Measurements from ENCODE around the gene RNF5.

The RNF5 gene

DNA sequence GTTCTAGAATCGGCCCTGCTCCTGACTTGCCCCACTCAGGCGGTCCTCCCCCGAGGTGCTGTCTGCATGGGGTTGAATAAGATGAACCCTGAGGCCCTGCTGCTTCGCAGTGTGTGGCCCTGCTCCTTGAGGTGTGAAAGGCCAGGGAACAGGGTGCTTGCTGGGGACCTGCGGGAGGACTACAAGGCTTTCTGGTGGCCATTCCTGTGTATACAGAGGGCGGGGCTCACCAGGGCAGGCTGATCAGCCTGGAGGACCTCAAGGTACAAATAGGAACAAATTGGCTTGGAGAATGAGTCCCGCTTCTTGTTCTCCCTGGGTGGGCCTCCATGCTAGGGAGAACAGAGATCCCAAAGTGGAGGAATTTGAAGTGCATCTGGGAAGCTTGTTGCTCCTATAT lies 40.0 kb downstream of the RNF5 start:
- no peak for TF ChIP-seq YY1 (IDR thresholded peaks at IDR 0.05; ENCODE audit: low read depth)
- TF ChIP-seq CEBPB (IDR thresholded peaks at IDR 0.05) = no peak
- no peak for TF ChIP-seq EGR1 (IDR thresholded peaks at IDR 0.05)
- TF ChIP-seq, protein P1, sequence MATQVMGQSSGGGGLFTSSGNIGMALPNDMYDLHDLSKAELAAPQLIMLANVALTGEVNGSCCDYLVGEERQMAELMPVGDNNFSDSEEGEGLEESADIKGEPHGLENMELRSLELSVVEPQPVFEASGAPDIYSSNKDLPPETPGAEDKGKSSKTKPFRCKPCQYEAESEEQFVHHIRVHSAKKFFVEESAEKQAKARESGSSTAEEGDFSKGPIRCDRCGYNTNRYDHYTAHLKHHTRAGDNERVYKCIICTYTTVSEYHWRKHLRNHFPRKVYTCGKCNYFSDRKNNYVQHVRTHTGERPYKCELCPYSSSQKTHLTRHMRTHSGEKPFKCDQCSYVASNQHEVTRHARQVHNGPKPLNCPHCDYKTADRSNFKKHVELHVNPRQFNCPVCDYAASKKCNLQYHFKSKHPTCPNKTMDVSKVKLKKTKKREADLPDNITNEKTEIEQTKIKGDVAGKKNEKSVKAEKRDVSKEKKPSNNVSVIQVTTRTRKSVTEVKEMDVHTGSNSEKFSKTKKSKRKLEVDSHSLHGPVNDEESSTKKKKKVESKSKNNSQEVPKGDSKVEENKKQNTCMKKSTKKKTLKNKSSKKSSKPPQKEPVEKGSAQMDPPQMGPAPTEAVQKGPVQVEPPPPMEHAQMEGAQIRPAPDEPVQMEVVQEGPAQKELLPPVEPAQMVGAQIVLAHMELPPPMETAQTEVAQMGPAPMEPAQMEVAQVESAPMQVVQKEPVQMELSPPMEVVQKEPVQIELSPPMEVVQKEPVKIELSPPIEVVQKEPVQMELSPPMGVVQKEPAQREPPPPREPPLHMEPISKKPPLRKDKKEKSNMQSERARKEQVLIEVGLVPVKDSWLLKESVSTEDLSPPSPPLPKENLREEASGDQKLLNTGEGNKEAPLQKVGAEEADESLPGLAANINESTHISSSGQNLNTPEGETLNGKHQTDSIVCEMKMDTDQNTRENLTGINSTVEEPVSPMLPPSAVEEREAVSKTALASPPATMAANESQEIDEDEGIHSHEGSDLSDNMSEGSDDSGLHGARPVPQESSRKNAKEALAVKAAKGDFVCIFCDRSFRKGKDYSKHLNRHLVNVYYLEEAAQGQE (IDR thresholded peaks at IDR 0.05; ENCODE audit: low read depth) = no peak
- TF ChIP-seq TEAD4 (IDR thresholded peaks at IDR 0.05) = no peak
- no peak for TF ChIP-seq EP300 (IDR thresholded peaks at IDR 0.05; ENCODE audit: borderline replicate concordance)
- no peak for TF ChIP-seq CREB1 (IDR thresholded peaks at IDR 0.05; ENCODE audit: low read depth)
- TF ChIP-seq, protein P2, sequence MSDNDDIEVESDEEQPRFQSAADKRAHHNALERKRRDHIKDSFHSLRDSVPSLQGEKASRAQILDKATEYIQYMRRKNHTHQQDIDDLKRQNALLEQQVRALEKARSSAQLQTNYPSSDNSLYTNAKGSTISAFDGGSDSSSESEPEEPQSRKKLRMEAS (IDR thresholded peaks at IDR 0.05) = no peak; the same call in 1 of the 2 replicates
- TF ChIP-seq RAD21 (IDR thresholded peaks at IDR 0.05; ENCODE audit: low read depth) = no peak
- no peak for TF ChIP-seq TAF1 (IDR thresholded peaks at IDR 0.05; ENCODE audit: low read depth)
- no peak for TF ChIP-seq TCF12 (IDR thresholded peaks at IDR 0.05; ENCODE audit: low read depth)
- no peak for TF ChIP-seq ZBTB7A (IDR thresholded peaks at IDR 0.05; ENCODE audit: low read depth)
- TF ChIP-seq, protein P3, sequence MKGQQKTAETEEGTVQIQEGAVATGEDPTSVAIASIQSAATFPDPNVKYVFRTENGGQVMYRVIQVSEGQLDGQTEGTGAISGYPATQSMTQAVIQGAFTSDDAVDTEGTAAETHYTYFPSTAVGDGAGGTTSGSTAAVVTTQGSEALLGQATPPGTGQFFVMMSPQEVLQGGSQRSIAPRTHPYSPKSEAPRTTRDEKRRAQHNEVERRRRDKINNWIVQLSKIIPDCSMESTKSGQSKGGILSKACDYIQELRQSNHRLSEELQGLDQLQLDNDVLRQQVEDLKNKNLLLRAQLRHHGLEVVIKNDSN (IDR thresholded peaks at IDR 0.05) = no peak
- TF ChIP-seq FOXM1 (IDR thresholded peaks at IDR 0.05; ENCODE audit: borderline replicate concordance, low read depth) = no peak
- TF ChIP-seq NFIC (IDR thresholded peaks at IDR 0.05) = no peak

DNA sequence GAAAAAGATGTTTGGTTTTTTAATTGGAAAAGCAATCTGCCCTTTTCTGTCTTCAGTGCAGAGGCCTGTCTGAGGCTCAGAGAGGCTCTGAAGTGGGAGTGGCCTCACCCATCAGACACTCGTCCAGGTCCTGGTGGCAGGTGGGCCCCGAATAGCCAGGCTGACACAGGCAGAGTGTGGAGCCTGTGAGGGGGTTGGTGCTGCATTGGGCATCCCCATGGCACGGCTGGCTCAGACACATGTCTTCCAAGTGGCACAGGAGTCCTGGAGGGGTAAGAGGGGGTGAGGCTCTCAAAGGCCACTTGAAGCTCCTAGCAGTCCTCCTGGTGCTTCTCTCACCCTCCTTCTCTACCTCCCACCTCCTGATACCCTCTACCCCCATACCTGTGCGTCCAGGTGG lies 41.8 kb downstream of the RNF5 start:
- TF ChIP-seq, protein P3 (IDR thresholded peaks at IDR 0.05) = no peak
- TF ChIP-seq RAD21 (IDR thresholded peaks at IDR 0.05; ENCODE audit: low read depth) (no peak), ZBTB7A (IDR thresholded peaks at IDR 0.05; ENCODE audit: low read depth) (no peak), CEBPB (IDR thresholded peaks at IDR 0.05) (no peak), YY1 (IDR thresholded peaks at IDR 0.05; ENCODE audit: low read depth) (no peak), TEAD4 (IDR thresholded peaks at IDR 0.05) (no peak), CREB1 (IDR thresholded peaks at IDR 0.05; ENCODE audit: low read depth) (no peak), NFIC (IDR thresholded peaks at IDR 0.05) (no peak), EGR1 (IDR thresholded peaks at IDR 0.05) (no peak)
- TF ChIP-seq, protein P2 (IDR thresholded peaks at IDR 0.05) = no peak

DNA sequence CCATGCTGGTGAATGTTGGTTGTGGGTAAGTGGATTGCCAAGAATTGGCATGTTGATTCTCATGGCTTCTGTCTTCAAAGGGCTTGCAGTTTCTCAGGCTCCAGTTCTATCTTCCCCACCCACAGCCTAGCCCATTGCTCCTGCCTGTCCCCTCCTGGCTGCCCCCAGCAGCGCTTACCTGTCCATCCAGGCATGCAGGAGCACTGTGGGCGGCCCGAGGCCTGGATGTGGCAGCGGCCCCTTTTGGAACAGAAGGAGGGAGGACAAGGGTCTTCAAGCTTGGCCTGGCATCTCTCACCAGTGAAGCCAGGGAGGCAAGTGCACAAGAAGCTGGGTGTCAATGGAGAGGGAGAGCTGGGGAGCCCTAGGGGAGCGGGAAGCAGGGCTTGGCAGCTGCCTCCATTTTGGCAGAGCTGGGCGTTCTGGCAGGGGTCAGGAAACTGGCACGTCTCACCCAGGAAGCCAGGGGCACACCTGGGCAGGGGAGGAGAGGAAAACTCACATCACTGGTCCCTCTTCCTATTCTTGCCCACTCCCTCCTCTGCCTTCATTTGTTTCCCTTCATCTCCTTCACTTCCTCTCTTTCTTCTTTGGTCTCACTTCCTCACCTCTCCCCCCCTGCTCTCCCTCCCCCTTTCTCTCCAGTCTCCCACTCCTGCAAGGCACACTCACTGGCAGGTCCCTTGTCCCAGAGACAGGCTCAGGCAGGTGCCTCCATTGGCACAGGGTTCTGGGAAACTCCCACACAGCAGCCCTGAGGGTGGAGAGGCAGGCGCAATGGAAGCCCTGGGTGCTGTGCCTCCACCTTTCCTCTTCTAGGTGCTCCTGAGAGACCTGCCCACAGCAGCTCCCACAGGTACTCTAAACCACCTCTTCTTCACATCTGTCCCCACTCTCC lies 44.4 kb downstream of the RNF5 start:
- no peak for TF ChIP-seq CEBPB (IDR thresholded peaks at IDR 0.05)
- no peak for TF ChIP-seq EP300 (IDR thresholded peaks at IDR 0.05; ENCODE audit: borderline replicate concordance)
- TF ChIP-seq, protein P1 (IDR thresholded peaks at IDR 0.05; ENCODE audit: low read depth) = no peak
- TF ChIP-seq YY1 (IDR thresholded peaks at IDR 0.05; ENCODE audit: low read depth) = no peak
- TF ChIP-seq NFIC (IDR thresholded peaks at IDR 0.05) = no peak
- TF ChIP-seq CREB1 (IDR thresholded peaks at IDR 0.05; ENCODE audit: low read depth) = no peak
- TF ChIP-seq, protein P2 (IDR thresholded peaks at IDR 0.05) = no peak
- TF ChIP-seq, protein P3 (IDR thresholded peaks at IDR 0.05) = no peak
- no peak for TF ChIP-seq FOXM1 (IDR thresholded peaks at IDR 0.05; ENCODE audit: borderline replicate concordance, low read depth)
- no peak for TF ChIP-seq TCF12 (IDR thresholded peaks at IDR 0.05; ENCODE audit: low read depth)
- no peak for TF ChIP-seq EGR1 (IDR thresholded peaks at IDR 0.05)
- no peak for TF ChIP-seq TAF1 (IDR thresholded peaks at IDR 0.05; ENCODE audit: low read depth)
- no peak for TF ChIP-seq ZBTB7A (IDR thresholded peaks at IDR 0.05; ENCODE audit: low read depth)
- TF ChIP-seq RAD21 (IDR thresholded peaks at IDR 0.05; ENCODE audit: low read depth) = no peak
- TF ChIP-seq TEAD4 (IDR thresholded peaks at IDR 0.05) = no peak

DNA sequence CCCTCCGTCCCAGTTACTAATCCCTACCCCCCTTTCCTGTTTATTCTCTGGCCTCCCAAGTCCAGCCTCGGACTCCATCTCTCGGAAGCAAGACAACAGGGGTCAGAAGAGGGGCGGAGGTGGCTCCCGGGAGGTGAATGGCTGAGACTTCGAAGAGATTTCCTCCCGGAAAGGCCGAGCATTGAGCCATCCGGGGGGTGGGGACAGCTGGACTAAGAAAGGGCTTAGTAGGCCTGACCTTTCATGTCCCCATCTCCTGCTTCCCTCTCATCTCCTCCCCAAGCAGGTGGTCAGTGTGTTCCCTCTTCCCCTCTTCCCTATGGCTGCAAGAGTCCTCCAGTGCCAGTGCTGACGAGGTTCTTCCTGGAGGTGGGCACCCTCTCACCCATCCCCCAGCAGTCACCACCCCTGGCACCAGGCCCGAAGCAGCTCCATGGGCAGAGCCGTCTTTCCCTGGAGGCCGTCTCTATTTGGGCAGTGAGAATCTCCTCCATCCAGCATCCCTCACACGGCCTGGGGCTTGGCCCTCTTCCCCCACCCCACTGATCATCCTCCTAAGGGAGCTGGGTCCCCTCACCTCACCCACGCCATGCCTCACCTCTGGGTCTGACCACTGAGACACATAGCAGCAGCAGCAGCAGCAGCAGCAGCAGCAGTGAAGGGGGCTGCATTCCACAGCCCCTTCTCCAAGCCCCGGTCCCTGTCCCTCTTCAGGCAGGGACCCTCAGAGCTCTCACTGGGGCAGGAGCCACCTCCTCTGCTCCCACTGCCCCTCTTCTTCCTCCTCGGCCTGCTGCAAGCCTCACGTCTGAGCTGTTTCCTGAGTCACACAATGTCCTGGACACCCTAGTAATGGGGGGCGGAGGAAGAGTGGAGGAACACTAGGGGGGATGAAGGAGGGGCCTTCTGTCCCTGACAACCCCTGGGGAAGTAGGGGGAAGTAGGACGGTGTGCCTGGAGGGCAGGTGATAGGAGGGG lies 45.3 kb downstream of the RNF5 start, which contains the start of gene NOTCH4:
Gene NOTCH4 (minus strand): TSS at position 810 of the 978 bp plus-strand sequence. CDS start 139 bp downstream, at position 671.
- TF ChIP-seq, protein P3 (IDR thresholded peaks at IDR 0.05) = no peak

Data from Ishikawa (cell line).